AG04450 (cell line): ENCODE measurements around the gene CLNK. TPM values are rescaled to one million over a fixed set of nuclear protein-coding genes. Genes with fewer than 3 reads are reported as not detected.

ENCODE experiments used
- CTCF ChIA-PET: fragments of 300-600, 350-600 bp; formaldehyde crosslinking; extraction: SDS; loops from one replicate; lab custom pipeline; 2022; ENCODE audit warnings: antibody characterized with exemption, inconsistent platforms; lab: Charles Lee
- POLR2A ChIA-PET: fragments of 350-600 bp; formaldehyde crosslinking; extraction: SDS; loops from one replicate; lab custom pipeline; 2021; ENCODE audit warnings: antibody characterized with exemption, inconsistent platforms; lab: Yijun Ruan, JAX
- DNase-seq: peaks from one replicate; pipeline ENCODE4 v3.0.0-alpha.2; 2011; ENCODE audit warnings: low read depth, low spot score
- H3K27ac ChIP-seq: one replicate; pipeline ENCODE4 v1.5.1; 2012; ENCODE audit warnings: low read depth, low read length, control low read depth
- H3K27me3 ChIP-seq: one replicate; pipeline ENCODE4 v1.6.0; 2012; ENCODE audit warnings: low read length; ENCODE audit not compliant: control insufficient read depth, insufficient read depth
- H3K4me3 ChIP-seq: 2 replicates; pipeline ENCODE4 v1.5.1; 2011; ENCODE audit warnings: mild to moderate bottlenecking, low read depth, low read length, control low read depth
- H3K9me3 ChIP-seq: 2 replicates; pipeline ENCODE4 v1.5.1; 2012; ENCODE audit warnings: low read length; ENCODE audit not compliant: control insufficient read depth, insufficient read depth
- polyA plus RNA-seq: library from polyadenylated mRNA; depleted of rRNA; stranded (reverse); fragments of >200 nt; gene quantifications from 2 replicates; pipeline ENCODE4 v1.2.3, GENCODE V29; 2011
- TF ChIP-seq, protein P1 (sequence below): IDR thresholded peaks from 2 replicates; pipeline ENCODE4 v1.5.1; 2011; ENCODE audit warnings: low read depth, low read length, control low read depth, inconsistent platforms

The CLNK gene
- polyA plus RNA-seq, 1 experiment: not detected

GRCh38 chr4:10639664-10640063 lies 44.9 kb downstream of the CLNK start:
- no peak overlapping the region for H3K27ac ChIP-seq
- DNase-seq: no peak
- no peak overlapping the region for H3K4me3 ChIP-seq
- ChIA-PET POLR2A (no interaction called here), CTCF (no interaction called here)
- TF ChIP-seq, protein P1, sequence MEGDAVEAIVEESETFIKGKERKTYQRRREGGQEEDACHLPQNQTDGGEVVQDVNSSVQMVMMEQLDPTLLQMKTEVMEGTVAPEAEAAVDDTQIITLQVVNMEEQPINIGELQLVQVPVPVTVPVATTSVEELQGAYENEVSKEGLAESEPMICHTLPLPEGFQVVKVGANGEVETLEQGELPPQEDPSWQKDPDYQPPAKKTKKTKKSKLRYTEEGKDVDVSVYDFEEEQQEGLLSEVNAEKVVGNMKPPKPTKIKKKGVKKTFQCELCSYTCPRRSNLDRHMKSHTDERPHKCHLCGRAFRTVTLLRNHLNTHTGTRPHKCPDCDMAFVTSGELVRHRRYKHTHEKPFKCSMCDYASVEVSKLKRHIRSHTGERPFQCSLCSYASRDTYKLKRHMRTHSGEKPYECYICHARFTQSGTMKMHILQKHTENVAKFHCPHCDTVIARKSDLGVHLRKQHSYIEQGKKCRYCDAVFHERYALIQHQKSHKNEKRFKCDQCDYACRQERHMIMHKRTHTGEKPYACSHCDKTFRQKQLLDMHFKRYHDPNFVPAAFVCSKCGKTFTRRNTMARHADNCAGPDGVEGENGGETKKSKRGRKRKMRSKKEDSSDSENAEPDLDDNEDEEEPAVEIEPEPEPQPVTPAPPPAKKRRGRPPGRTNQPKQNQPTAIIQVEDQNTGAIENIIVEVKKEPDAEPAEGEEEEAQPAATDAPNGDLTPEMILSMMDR: no peak
- no peaks in the 10 kb centered on the region for H3K9me3 ChIP-seq
- peaks cover 6% of the 10 kb centered on the region for H3K27me3 ChIP-seq

DNA sequence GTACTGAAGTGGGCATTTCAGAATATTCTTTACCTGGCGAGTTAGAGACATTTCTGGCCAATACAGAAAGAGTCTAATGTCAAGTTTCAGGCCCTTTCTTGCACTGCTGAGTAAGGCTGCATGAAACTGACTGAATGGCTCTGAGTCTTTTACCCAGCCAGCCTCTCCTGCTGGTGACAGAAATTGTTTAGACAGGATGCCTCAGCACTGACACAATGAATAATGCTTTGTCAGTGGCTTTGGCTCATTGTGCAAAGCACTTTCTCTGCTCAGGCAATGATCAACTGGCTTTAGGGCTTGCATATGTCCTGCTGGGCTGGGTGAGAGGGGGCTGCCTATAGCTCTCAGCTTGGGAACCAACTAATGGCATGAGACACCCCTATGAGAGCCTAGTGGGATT lies 45.5 kb downstream of the CLNK start:
- H3K27me3 ChIP-seq: peaks cover 6% of the 10 kb centered on the region
- TF ChIP-seq, protein P1: no peak
- no peak for DNase-seq
- H3K27ac ChIP-seq: no peak overlapping the region
- CTCF ChIA-PET: no interaction called here
- no peaks in the 10 kb centered on the region for H3K9me3 ChIP-seq
- no peak overlapping the region for H3K4me3 ChIP-seq
- POLR2A ChIA-PET: no interaction called here

GRCh38 chr4:10635091-10635490 lies 49.5 kb downstream of the CLNK start:
- Histone ChIP-seq H3K9me3 (no peaks in the 10 kb centered on the region), H3K27ac (no peak overlapping the region), H3K27me3 (peaks cover 6% of the 10 kb centered on the region), H3K4me3 (no peak overlapping the region)
- ChIA-PET CTCF (no interaction called here), POLR2A (no interaction called here)
- no peak for DNase-seq
- TF ChIP-seq, protein P1: no peak

- ChIA-PET CTCF (no interaction called here), POLR2A (no interaction called here)
- H3K9me3 ChIP-seq: no peaks in the 10 kb centered on the region; the same call in 1 of the 2 replicates
- no peaks in the 10 kb centered on the region for H3K27me3 ChIP-seq
- DNase-seq: no peak
- no peak overlapping the region for H3K27ac ChIP-seq
- no peak overlapping the region for H3K4me3 ChIP-seq
- TF ChIP-seq, protein P1: no peak
Measured at GRCh38 chr4:10629394-10629793, 55.2 kb downstream of the CLNK start.

GRCh38 chr4:10625131-10625530 lies 59.4 kb downstream of the CLNK start:
- no peak for DNase-seq
- Histone ChIP-seq H3K9me3 (no peaks in the 10 kb centered on the region; the same call in 1 of the 2 replicates), H3K4me3 (no peak overlapping the region), H3K27me3 (no peaks in the 10 kb centered on the region), H3K27ac (no peak overlapping the region)
- ChIA-PET CTCF (no interaction called here), POLR2A (no interaction called here)
- TF ChIP-seq, protein P1: no peak
